Metanephros (tissue), 2 donors: ENCODE results near the gene PNLIPRP3. TPM values are rescaled to one million over a fixed set of nuclear protein-coding genes. Genes with fewer than 3 reads are reported as not detected.

Experiments
- small RNA-seq: library from RNA; depleted of rRNA; stranded (forward); fragments of <200 nt; gene quantifications from one replicate; pipeline ENCODE3, GENCODE V24; 2014; ENCODE audit warnings: low replicate concordance
- total RNA-seq: library from RNA; depleted of rRNA; stranded (reverse); fragments of >200 nt; gene quantifications from one replicate; pipeline ENCODE4 v1.2.3, GENCODE V29; 2014

Gene PNLIPRP3
- total RNA-seq, result not detected

DNA sequence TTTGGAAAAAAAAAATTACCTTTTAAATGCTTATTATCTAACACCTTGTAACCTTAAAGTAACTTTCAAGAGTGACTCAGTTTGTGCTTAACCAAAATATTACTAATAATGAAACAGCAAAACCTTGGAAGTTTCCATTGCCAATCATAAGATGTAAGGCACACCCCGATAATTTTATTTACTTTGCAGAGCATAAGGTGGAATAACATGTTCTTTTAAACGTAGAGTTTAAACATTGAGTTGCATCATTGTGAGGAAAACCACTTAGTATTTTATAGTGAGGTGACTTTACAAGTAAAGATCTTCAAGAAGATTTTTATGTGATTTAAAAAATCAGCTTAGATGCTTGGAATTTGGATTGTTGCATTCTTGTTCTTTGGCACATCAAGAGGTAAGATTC is at the start of gene PNLIPRP3:
Gene PNLIPRP3 (plus strand): TSS at position 177 of the 400 bp plus-strand sequence. CDS start 166 bp downstream, at position 343.

Small RNA genes lying within 50 kb of the gene (small RNA-seq; reads per million reads assigned to genes)
- gene SNRPGP6, result not detected

Other genes starting within 250 kb of the PNLIPRP3 start
- gene GFRA1, start 154.6 kb upstream of the PNLIPRP3 start, total RNA-seq, result 43.8 TPM
- gene CCDC172, start 103.4 kb upstream of the PNLIPRP3 start, total RNA-seq, result not detected
- 0.12 TPM for gene PNLIP, start 118.1 kb downstream of the PNLIPRP3 start, total RNA-seq
- gene PNLIPRP1, start 163.1 kb downstream of the PNLIPRP3 start, total RNA-seq, result not detected
- not detected for gene PNLIPRP2, start 193.1 kb downstream of the PNLIPRP3 start, total RNA-seq